Measurements from ENCODE around the gene FANCF. TPM values are rescaled to one million over a fixed set of nuclear protein-coding genes. Genes with fewer than 3 reads are reported as not detected.

FANCF gene
- total RNA-seq (2022) (10.7 and 13.6 TPM in 2 replicates), Bru-seq, nascent RNA (percentile 83 among the genes with signal in this experiment), BruChase-seq, experiment 1, labeled RNA remaining after a 6-hour chase (percentile 79 among the genes with signal in this experiment), BruChase-seq, experiment 2, labeled RNA remaining after a 2-hour chase (percentile 96 among the genes with signal in this experiment)
- long read RNA-seq, transcript FANCF-201 (1 exons, 2,952 nt) = major isoform, 25 of 25 reads
- long read RNA-seq, partial matches to known transcripts = 0 of 25 reads
- long read RNA-seq, other reads (novel, unspliced or antisense) = 0 of 25 reads

- TSS peak; percentile 91 for BruUV-seq (replicated peaks)
- ChIA-PET CTCF (interaction anchor here (0.6 to 1.5 kb wide), 4 partner anchors 10 to 236 kb away, joined by 3 to 6 read pairs (median 4); no protein-coding TSS in a partner anchor), POLR2A (interaction anchor here (0.7 to 1.6 kb wide), 7 partner anchors 9 to 386 kb away, joined by 3 to 6 read pairs (median 3); no protein-coding TSS in a partner anchor)
- Mint-ChIP-seq H3K4me3 (ENCODE audit: unreplicated experiment) (peak within 1 kb of the TSS; percentile 98), H3K27me3 (ENCODE audit: insufficient read depth, unreplicated experiment) (no peaks in the 10 kb centered on the region), H3K9me3 (ENCODE audit: unreplicated experiment) (no peaks in the 10 kb centered on the region), H3K36me3 (ENCODE audit: insufficient read depth, unreplicated experiment) (peaks cover 7% of the 10 kb centered on the region), H3K4me1 (ENCODE audit: insufficient read depth, unreplicated experiment) (peaks cover 18% of the 10 kb centered on the region), H3K27ac (ENCODE audit: low read depth, unreplicated experiment) (peak within 1 kb of the TSS; percentile 95)
- peak; percentile 99 for DNase-seq (ENCODE audit: unreplicated experiment)
- intact Hi-C loops (cut with micrococcal nuclease) = loop anchor here (2.0 kb wide), 1 partner anchor 295 kb away; no protein-coding TSS in a partner anchor
- peak; percentile 2 for TF ChIP-seq CTCF (IDR thresholded peaks at IDR 0.05; ENCODE audit: unreplicated experiment)
Measured at GRCh38 chr11:22625448-22626287, at the start of gene FANCF. TSS of gene FANCF (minus strand) at chr11:22625823. CDS start at chr11:22625810, 13 bp downstream.

DNA sequence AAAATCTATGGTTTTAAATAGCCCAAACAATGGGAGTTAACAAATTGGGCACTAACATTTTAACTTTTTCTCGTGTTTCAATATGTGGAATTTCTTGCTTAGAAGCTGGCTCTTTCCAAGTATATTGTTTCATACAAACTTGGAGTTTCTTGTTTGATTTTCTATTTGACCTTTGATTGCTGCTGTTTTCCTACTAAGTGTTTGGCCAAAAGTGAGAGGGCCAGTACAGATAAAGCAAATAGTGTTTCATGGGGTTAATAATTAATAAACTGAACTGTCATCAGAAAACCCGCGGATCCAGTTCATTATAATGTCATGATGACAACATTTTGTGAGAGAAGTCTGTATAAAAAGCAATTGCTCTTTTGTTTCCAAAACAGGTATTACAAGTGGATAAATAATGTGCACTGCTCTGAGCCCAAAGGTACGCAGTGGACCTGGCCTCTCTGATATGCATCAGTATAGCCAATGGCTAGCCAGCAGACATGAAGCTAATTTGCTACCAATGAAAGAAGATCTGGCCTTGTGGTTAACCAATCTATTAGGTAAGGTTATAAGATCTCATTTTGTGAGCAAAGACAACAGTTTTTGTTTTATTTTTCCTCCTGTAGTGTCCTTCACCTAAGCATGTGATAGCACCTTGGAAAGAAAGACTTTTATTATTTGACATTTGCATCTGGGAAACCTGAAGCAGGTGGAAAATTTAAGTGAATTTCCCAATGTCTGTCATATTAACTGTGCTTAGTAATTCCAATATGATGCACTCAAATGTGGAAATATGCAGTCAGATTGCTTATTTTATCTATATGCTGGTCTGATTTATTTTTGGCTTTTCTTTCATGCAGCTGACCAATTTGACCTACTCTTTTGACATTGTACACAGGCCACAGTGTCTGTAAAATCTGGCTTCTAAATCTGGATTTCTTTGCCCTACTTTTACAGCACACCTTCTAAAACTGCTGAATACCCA is 49.1 kb upstream of the FANCF start:
- BruUV-seq (replicated peaks) = no TSS peak
- no peak for TF ChIP-seq CTCF (IDR thresholded peaks at IDR 0.05; ENCODE audit: unreplicated experiment)
- no peak overlapping the region for H3K4me3 Mint-ChIP-seq (ENCODE audit: unreplicated experiment)
- intact Hi-C loops (cut with micrococcal nuclease) = no loop called here
- POLR2A ChIA-PET = no interaction called here
- H3K27ac Mint-ChIP-seq (ENCODE audit: low read depth, unreplicated experiment) = no peak overlapping the region
- no peaks in the 10 kb centered on the region for H3K9me3 Mint-ChIP-seq (ENCODE audit: unreplicated experiment)
- no peak for DNase-seq (ENCODE audit: unreplicated experiment)
- H3K27me3 Mint-ChIP-seq (ENCODE audit: insufficient read depth, unreplicated experiment) = peaks cover 83% of the 10 kb centered on the region
- CTCF ChIA-PET = interaction anchor here (1.1 to 1.4 kb wide), 2 partner anchors 15 to 113 kb away, joined by 5 read pairs; no protein-coding TSS in a partner anchor
- H3K36me3 Mint-ChIP-seq (ENCODE audit: insufficient read depth, unreplicated experiment) = no peaks in the 10 kb centered on the region
- H3K4me1 Mint-ChIP-seq (ENCODE audit: insufficient read depth, unreplicated experiment) = no peaks in the 10 kb centered on the region

- POLR2A ChIA-PET = interaction anchor here (0.5 kb wide), 1 partner anchor 114 kb away, joined by 3 read pairs; no protein-coding TSS in a partner anchor
- TF ChIP-seq CTCF (IDR thresholded peaks at IDR 0.05; ENCODE audit: unreplicated experiment) = no peak
- H3K4me3 Mint-ChIP-seq (ENCODE audit: unreplicated experiment) = no peak overlapping the region
- H3K4me1 Mint-ChIP-seq (ENCODE audit: insufficient read depth, unreplicated experiment) = no peaks in the 10 kb centered on the region
- intact Hi-C loops (cut with micrococcal nuclease) = loop anchor here (2.0 kb wide), 2 partner anchors 59 to 115 kb away; no protein-coding TSS in a partner anchor
- H3K27ac Mint-ChIP-seq (ENCODE audit: low read depth, unreplicated experiment) = no peak overlapping the region
- peak; percentile 41 for DNase-seq (ENCODE audit: unreplicated experiment)
- H3K9me3 Mint-ChIP-seq (ENCODE audit: unreplicated experiment) = no peaks in the 10 kb centered on the region
- CTCF ChIA-PET = interaction anchor here (1.3 to 2.6 kb wide), 3 partner anchors 37 to 116 kb away, joined by 5 to 15 read pairs (median 5); no protein-coding TSS in a partner anchor
- no TSS peak for BruUV-seq (replicated peaks)
- no peaks in the 10 kb centered on the region for H3K36me3 Mint-ChIP-seq (ENCODE audit: insufficient read depth, unreplicated experiment)
- H3K27me3 Mint-ChIP-seq (ENCODE audit: insufficient read depth, unreplicated experiment) = peaks cover 95% of the 10 kb centered on the region
Measured at GRCh38 chr11:22671751-22672150, 46.1 kb upstream of the FANCF start.

Data from MCF 10A (cell line).